Activated CD8-positive, alpha-beta T cell treated with anti-CD3 and anti-CD28 coated beads for 36 hours (primary cell): Measurements from ENCODE around the gene PPP6C. TPM values are rescaled to one million over a fixed set of nuclear protein-coding genes. Genes with fewer than 3 reads are reported as not detected.

Experiments used
- ATAC-seq: fragments of 200-7000 bp; cut with Tn5 transposase; one replicate; pipeline ENCODE4 v1.10.0; 2021; ENCODE audit warnings: mild to moderate bottlenecking, moderate library complexity
- CTCF ChIA-PET: fragments of 350-600 bp; sonication (Branson Sonifier 250); formaldehyde crosslinking; loops from one replicate; lab custom pipeline; 2021; ENCODE audit warnings: antibody characterized with exemption; lab: Charles Lee
- POLR2A ChIA-PET: fragments of 350-600 bp; sonication (Branson Sonifier 250); formaldehyde crosslinking; loops from one replicate; lab custom pipeline; 2021; ENCODE audit warnings: antibody characterized with exemption; lab: Charles Lee
- DNase-seq: peaks from one replicate; pipeline ENCODE4 v3.0.0-alpha.2; 2020
- H3K27ac Mint-ChIP-seq: one replicate; pipeline ENCODE4 v1.8.0; 2021; ENCODE audit warnings: mild to moderate bottlenecking, mixed read lengths
- H3K27me3 Mint-ChIP-seq: one replicate; pipeline ENCODE4 v1.8.0; 2021; ENCODE audit warnings: mixed read lengths
- H3K36me3 Mint-ChIP-seq: one replicate; pipeline ENCODE4 v1.8.0; 2021; ENCODE audit warnings: low read depth, mixed read lengths
- H3K4me1 Mint-ChIP-seq: one replicate; pipeline ENCODE4 v1.8.0; 2021; ENCODE audit warnings: low read depth, mixed read lengths
- H3K4me3 Mint-ChIP-seq: one replicate; pipeline ENCODE4 v1.8.0; 2021; ENCODE audit warnings: mild to moderate bottlenecking, moderate library complexity, mixed read lengths
- H3K9me3 Mint-ChIP-seq: one replicate; pipeline ENCODE4 v1.8.0; 2021; ENCODE audit warnings: mixed read lengths
- intact Hi-C: fragments of 100-400 bp; cut with micrococcal nuclease; formaldehyde crosslinking; loops from one replicate; pipeline ENCODE4 v1.10.0; 2022
- total RNA-seq, 2 experiments: library from RNA; stranded (reverse); gene quantifications; one replicate each; pipeline ENCODE4 v1.2.3, GENCODE V29; 2021
- TF ChIP-seq, protein P1 (sequence below): fragments of 200-600 bp; IDR thresholded peaks from one replicate; pipeline ENCODE4 v1.8.0; 2022; ENCODE audit warnings: antibody characterized with exemption, mild to moderate bottlenecking

Gene PPP6C
- total RNA-seq, 2 experiments from 2014 or later: 43.1 to 44.8 TPM

DNA sequence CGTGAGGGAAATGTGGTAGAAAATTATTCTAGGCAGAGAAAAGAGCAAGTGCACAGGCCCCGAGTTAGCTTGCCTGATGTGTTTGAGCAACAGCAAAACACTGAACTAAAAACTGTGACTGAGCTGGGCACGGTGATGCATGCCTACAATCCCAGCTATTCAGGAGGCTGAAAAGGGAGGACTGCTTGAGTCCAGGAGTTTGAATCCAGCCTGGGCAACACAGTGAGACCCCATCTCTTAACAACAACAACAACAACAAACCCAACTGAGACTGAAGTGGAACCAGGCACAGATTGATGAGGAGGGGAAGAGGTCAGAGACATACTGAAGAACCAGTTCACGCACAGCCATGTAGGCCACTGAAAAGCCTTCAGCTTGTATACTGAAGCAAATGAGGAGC, 88.8 kb downstream of the PPP6C start:
- Mint-ChIP-seq H3K9me3 (peaks cover 4% of the 10 kb centered on the region), H3K27ac (no peak overlapping the region), H3K4me1 (peaks cover 5% of the 10 kb centered on the region), H3K36me3 (peaks cover 3% of the 10 kb centered on the region), H3K4me3 (no peak overlapping the region), H3K27me3 (no peaks in the 10 kb centered on the region)
- no peak for DNase-seq
- ChIA-PET POLR2A (no interaction called here), CTCF (interaction anchor here (1.2 to 2.1 kb wide), 3 partner anchors 10 to 43 kb away, joined by 3 to 6 read pairs (median 4); partner anchors contain the start of gene SCAI)
- TF ChIP-seq, protein P1, sequence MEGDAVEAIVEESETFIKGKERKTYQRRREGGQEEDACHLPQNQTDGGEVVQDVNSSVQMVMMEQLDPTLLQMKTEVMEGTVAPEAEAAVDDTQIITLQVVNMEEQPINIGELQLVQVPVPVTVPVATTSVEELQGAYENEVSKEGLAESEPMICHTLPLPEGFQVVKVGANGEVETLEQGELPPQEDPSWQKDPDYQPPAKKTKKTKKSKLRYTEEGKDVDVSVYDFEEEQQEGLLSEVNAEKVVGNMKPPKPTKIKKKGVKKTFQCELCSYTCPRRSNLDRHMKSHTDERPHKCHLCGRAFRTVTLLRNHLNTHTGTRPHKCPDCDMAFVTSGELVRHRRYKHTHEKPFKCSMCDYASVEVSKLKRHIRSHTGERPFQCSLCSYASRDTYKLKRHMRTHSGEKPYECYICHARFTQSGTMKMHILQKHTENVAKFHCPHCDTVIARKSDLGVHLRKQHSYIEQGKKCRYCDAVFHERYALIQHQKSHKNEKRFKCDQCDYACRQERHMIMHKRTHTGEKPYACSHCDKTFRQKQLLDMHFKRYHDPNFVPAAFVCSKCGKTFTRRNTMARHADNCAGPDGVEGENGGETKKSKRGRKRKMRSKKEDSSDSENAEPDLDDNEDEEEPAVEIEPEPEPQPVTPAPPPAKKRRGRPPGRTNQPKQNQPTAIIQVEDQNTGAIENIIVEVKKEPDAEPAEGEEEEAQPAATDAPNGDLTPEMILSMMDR: no peak
- ATAC-seq: no peak
- intact Hi-C loops: no loop called here

DNA sequence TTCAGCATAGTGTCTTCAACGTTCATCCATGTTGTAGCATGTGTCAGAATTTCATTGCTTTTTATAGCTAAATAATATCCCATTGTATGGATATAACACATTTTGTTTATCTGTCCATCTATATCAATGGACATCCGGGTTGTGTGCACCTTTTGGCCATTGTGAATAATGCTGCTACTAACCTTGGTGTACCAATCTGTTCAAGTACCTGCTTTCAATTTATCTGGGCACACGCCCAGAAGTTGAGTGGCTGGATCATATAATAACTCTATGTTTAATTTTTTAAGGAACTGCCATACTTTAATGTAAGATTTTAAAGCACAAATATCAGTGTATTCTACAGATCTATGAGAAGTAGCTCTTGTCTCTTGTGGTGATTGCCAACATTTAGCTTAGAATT, 89.8 kb downstream of the PPP6C start:
- CTCF ChIA-PET: interaction anchor here (2.1 kb wide), 1 partner anchor 44 kb away, joined by 6 read pairs; the partner anchor contains the start of gene SCAI
- no peak for ATAC-seq
- intact Hi-C loops: no loop called here

More for the DNA sequence above, 89.8 kb downstream of the PPP6C start:
- POLR2A ChIA-PET: no interaction called here
- DNase-seq: no peak
- H3K4me3 Mint-ChIP-seq: no peak overlapping the region
- no peaks in the 10 kb centered on the region for H3K27me3 Mint-ChIP-seq
- H3K27ac Mint-ChIP-seq: no peak overlapping the region
- H3K4me1 Mint-ChIP-seq: peaks cover 5% of the 10 kb centered on the region
- H3K9me3 Mint-ChIP-seq: peaks cover 6% of the 10 kb centered on the region
- TF ChIP-seq, protein P1: no peak
- peaks cover 9% of the 10 kb centered on the region for H3K36me3 Mint-ChIP-seq

Other genes starting within 250 kb of the PPP6C start
- 10 to 100 TPM; 20.9 to 21.6 TPM for gene GOLGA1, start 248.7 kb downstream of the PPP6C start, total RNA-seq
- 10 to 100 TPM in 1 of 2 experiments, 1 to 10 TPM in 1; 9.6 to 10.8 TPM for gene SCAI, start 46.3 kb downstream of the PPP6C start, total RNA-seq
- gene RABEPK, start 10.7 kb upstream of the PPP6C start, total RNA-seq: 10 to 100 TPM; 30.0 to 30.4 TPM
- 100 to 1,000 TPM; 161 to 163 TPM for gene HSPA5, start 51.5 kb upstream of the PPP6C start, total RNA-seq
- 10 to 100 TPM; 49.7 to 49.8 TPM for gene GAPVD1, start 72.0 kb upstream of the PPP6C start, total RNA-seq